PFSK-1 (cell line): ENCODE data around the gene SPP2.

Experiments
- FOXP2 ChIP-seq: optimal IDR thresholded peaks from 2 replicates; pipeline ENCODE3; 2011; ENCODE audit warnings: borderline replicate concordance, control low read depth, inconsistent platforms; ENCODE audit not compliant: insufficient read depth; ENCODE audit errors: extremely low read length, extremely low read depth
- POLR2AphosphoS5 ChIP-seq: IDR thresholded peaks from 2 replicates; pipeline ENCODE4 v1.6.1; 2012; ENCODE audit warnings: low read depth, mild to moderate bottlenecking, control low read depth, low read length, moderate library complexity
- REST ChIP-seq, 2 experiments: IDR thresholded peaks; 2 replicates each; pipeline versions ENCODE4 v1.6.1 to v1.8.0; 2011 to 2012; ENCODE audit warnings: low read depth in 2 of 2, low read length in 2 of 2, control low read depth in 1 of 2, inconsistent platforms in 1 of 2, mild to moderate bottlenecking in 1 of 2, moderate library complexity in 1 of 2; ENCODE audit not compliant: insufficient read depth in 1 of 2
- SIN3A ChIP-seq: IDR thresholded peaks from 2 replicates; pipeline ENCODE4 v1.6.1; 2012; ENCODE audit warnings: mild to moderate bottlenecking, low read length, moderate library complexity, borderline replicate concordance; ENCODE audit not compliant: insufficient read depth
- TAF1 ChIP-seq: IDR thresholded peaks from 2 replicates; pipeline ENCODE4 v1.6.1; 2012; ENCODE audit warnings: low read length, control low read depth, borderline replicate concordance; ENCODE audit not compliant: insufficient read depth

DNA sequence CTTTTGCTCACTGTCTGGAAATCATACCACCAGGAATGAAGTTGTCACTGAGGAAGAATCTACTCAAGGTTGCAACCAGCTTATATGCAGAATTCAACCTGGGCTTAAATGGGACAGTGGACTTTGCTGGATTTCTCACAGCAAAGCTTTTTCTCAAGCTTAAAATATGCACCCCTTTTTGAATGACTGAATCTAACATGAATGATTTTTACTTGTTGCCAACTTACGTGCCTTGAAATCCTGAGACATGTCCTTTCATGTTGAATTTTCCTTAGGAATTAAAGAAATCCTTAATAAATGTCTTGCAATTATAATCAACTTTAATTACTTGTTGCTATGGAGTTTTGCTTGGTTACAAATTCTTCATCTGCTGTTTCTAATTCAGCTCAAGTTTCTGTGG, 57.4 kb downstream of the SPP2 start:
- TF ChIP-seq REST (IDR thresholded peaks at IDR 0.05; ENCODE audit: insufficient read depth in 1 of 2, low read depth in 2 of 2, low read length in 2 of 2): no peak
- no peak for TF ChIP-seq POLR2AphosphoS5
- TF ChIP-seq SIN3A: no peak
- no peak for TF ChIP-seq TAF1
- TF ChIP-seq FOXP2: no peak
